ENCODE data around the gene OR1J2. TPM values are rescaled to one million over a fixed set of nuclear protein-coding genes. Genes with fewer than 3 reads are reported as not detected.
"Not testable (repeated sequence)": the region's sequence is repeated elsewhere in the genome, so short reads cannot be mapped to it uniquely, and the experiment has no call there.

The OR1J2 gene
- total RNA-seq, 1 experiment from 2014 or later = not detected

GRCh38 chr9:122537066-122537465 lies 26.5 kb downstream of the OR1J2 start:
- DNase-seq (ENCODE audit: low spot score); in situ Hi-C loops (cut with HindIII; ENCODE audit: low sequenced_read_pairs): not testable (repeated sequence)

- no peak for DNase-seq (ENCODE audit: low spot score)
- in situ Hi-C loops (cut with HindIII; ENCODE audit: low sequenced_read_pairs) = no loop called here
These were observed 28.2 kb downstream of the OR1J2 start for GRCh38 chr9:122538757-122539156.

- in situ Hi-C loops (cut with HindIII; ENCODE audit: low sequenced_read_pairs) = no loop called here
- no peak for DNase-seq (ENCODE audit: low spot score)
These were observed 35.6 kb downstream of the OR1J2 start for GRCh38 chr9:122546196-122546595.

GRCh38 chr9:122551371-122551770 lies 40.8 kb downstream of the OR1J2 start:
- no peak for DNase-seq (ENCODE audit: low spot score)
- in situ Hi-C loops (cut with HindIII; ENCODE audit: low sequenced_read_pairs) = no loop called here

GRCh38 chr9:122552812-122553211 lies 42.2 kb downstream of the OR1J2 start, which contains the start of gene OR1N2:
Gene OR1N2 (plus strand): TSS chr9:122553112. CDS start chr9:122553212, 100 bp downstream.
- DNase-seq (ENCODE audit: low spot score) = no peak
- in situ Hi-C loops (cut with HindIII; ENCODE audit: low sequenced_read_pairs) = no loop called here

Other genes with a start within 250 kb of the OR1J2 start
- gene RBM18, start 246.0 kb upstream of the OR1J2 start, total RNA-seq (2014; rRNA removed; shearing (Covaris generic)) = 15.7 and 22.4 TPM in 2 replicates
- 36.3 and 88.6 TPM in 2 replicates for gene MRRF, start 245.9 kb upstream of the OR1J2 start, total RNA-seq (2014; rRNA removed; shearing (Covaris generic))
- gene PTGS1, start 139.8 kb upstream of the OR1J2 start, total RNA-seq (2014; rRNA removed; shearing (Covaris generic)) = not detected in 2 replicates
- gene OR1J1, start 32.9 kb upstream of the OR1J2 start, total RNA-seq (2014; rRNA removed; shearing (Covaris generic)) = not detected in 2 replicates
- not detected in 2 replicates for gene OR1J4, start 8.3 kb downstream of the OR1J2 start, total RNA-seq (2014; rRNA removed; shearing (Covaris generic))
- not detected in 2 replicates for gene OR1N1, start 16.5 kb downstream of the OR1J2 start, total RNA-seq (2014; rRNA removed; shearing (Covaris generic))
- not detected in 2 replicates for gene OR1N2, start 42.3 kb downstream of the OR1J2 start, total RNA-seq (2014; rRNA removed; shearing (Covaris generic))
- not detected in 2 replicates for gene OR1L8, start 72.6 kb downstream of the OR1J2 start, total RNA-seq (2014; rRNA removed; shearing (Covaris generic))
- not detected in 2 replicates for gene OR1Q1, start 103.9 kb downstream of the OR1J2 start, total RNA-seq (2014; rRNA removed; shearing (Covaris generic))
- gene OR1B1, start 146.8 kb downstream of the OR1J2 start, total RNA-seq (2014; rRNA removed; shearing (Covaris generic)) = not detected in 2 replicates
- gene OR1L1, start 150.9 kb downstream of the OR1J2 start, total RNA-seq (2014; rRNA removed; shearing (Covaris generic)) = not detected in 2 replicates
- gene OR1L3, start 164.3 kb downstream of the OR1J2 start, total RNA-seq (2014; rRNA removed; shearing (Covaris generic)) = not detected in 2 replicates
- not detected in 2 replicates for gene OR1L4, start 213.2 kb downstream of the OR1J2 start, total RNA-seq (2014; rRNA removed; shearing (Covaris generic))
- gene OR1L6, start 231.5 kb downstream of the OR1J2 start, total RNA-seq (2014; rRNA removed; shearing (Covaris generic)) = not detected in 2 replicates